ENCODE measurements around the gene ZNF536. TPM values are rescaled to one million over a fixed set of nuclear protein-coding genes. Genes with fewer than 3 reads are reported as not detected.
A peak's percentile ranks its signal among the peaks of the same experiment; 100 is the strongest.

The ZNF536 gene
- total and polyA plus RNA-seq, 2 of the 4 experiments (the other 2 are of a cell fraction) = not detected

DNA sequence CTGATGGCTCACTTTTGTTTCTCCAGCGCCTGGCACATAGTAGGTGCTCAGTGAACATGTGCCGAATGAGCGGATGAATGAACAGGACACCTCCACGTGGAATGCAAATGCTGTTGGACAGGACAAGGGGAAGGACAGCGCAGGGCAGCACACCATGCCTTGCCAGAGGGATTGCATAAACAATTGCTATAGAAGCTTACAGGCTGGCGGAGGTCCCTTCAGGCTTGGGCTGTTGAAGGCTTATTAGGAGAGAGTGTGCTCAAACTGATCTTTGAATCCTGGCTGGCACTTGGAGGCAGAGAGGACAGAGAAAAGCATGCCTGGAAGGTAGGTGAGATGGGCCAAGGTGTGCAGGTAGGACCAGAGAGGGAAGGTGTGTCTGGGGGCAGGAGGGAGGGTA, 35.9 kb upstream of the ZNF536 start:
- H3K4me1 ChIP-seq (ENCODE audit: control insufficient read depth, insufficient read depth, low read length) = no peaks in the 10 kb centered on the region
- H2BK15ac ChIP-seq (ENCODE audit: low read depth, low read length) = no peak overlapping the region
- no peak overlapping the region for H4K5ac ChIP-seq (ENCODE audit: low read depth, low read length)
- H3K14ac ChIP-seq (replicated peaks; ENCODE audit: low read depth, low read length) = no peak overlapping the region
- TF ChIP-seq MAZ (IDR thresholded peaks at IDR 0.05; ENCODE audit: borderline replicate concordance, low read depth, low read length) (no peak), CEBPB (IDR thresholded peaks at IDR 0.05; ENCODE audit: low read depth, low read length) (no peak), BHLHE40 (IDR thresholded peaks at IDR 0.05; ENCODE audit: low read depth, low read length) (no peak), CHD1 (IDR thresholded peaks at IDR 0.05; ENCODE audit: low read depth, low read length) (no peak), MXI1 (IDR thresholded peaks at IDR 0.05; ENCODE audit: borderline replicate concordance, low read depth, low read length) (no peak), NFE2L2 (IDR thresholded peaks at IDR 0.05; ENCODE audit: low read depth, low read length) (no peak), POLR2A (IDR thresholded peaks at IDR 0.05; ENCODE audit: low read depth, low read length) (no peak), FOS (IDR thresholded peaks at IDR 0.05; ENCODE audit: low read depth, low read length) (no peak), RAD21 (IDR thresholded peaks at IDR 0.05; ENCODE audit: low read length) (no peak), RFX5 (IDR thresholded peaks at IDR 0.05; ENCODE audit: low read depth, low read length) (no peak)
- TF ChIP-seq, protein P1, sequence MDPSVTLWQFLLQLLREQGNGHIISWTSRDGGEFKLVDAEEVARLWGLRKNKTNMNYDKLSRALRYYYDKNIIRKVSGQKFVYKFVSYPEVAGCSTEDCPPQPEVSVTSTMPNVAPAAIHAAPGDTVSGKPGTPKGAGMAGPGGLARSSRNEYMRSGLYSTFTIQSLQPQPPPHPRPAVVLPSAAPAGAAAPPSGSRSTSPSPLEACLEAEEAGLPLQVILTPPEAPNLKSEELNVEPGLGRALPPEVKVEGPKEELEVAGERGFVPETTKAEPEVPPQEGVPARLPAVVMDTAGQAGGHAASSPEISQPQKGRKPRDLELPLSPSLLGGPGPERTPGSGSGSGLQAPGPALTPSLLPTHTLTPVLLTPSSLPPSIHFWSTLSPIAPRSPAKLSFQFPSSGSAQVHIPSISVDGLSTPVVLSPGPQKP (IDR thresholded peaks at IDR 0.05; ENCODE audit: borderline replicate concordance, low read depth, low read length) = no peak
- TF ChIP-seq, protein P2, sequence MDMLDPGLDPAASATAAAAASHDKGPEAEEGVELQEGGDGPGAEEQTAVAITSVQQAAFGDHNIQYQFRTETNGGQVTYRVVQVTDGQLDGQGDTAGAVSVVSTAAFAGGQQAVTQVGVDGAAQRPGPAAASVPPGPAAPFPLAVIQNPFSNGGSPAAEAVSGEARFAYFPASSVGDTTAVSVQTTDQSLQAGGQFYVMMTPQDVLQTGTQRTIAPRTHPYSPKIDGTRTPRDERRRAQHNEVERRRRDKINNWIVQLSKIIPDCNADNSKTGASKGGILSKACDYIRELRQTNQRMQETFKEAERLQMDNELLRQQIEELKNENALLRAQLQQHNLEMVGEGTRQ (IDR thresholded peaks at IDR 0.05; ENCODE audit: low read depth, low read length) = no peak
- H3K9me1 ChIP-seq (ENCODE audit: insufficient read depth, low read length) = no peaks in the 10 kb centered on the region
- H4K20me1 ChIP-seq (ENCODE audit: insufficient read depth, low read length) = no peaks in the 10 kb centered on the region
- no peaks in the 10 kb centered on the region for H3K36me3 ChIP-seq (ENCODE audit: control insufficient read depth, insufficient read depth, low read length)
- BruUV-seq (replicated peaks) = no TSS peak
- no peak overlapping the region for H2AK9ac ChIP-seq (replicated peaks; ENCODE audit: low read depth, low read length, poor library complexity)
- H2AFZ ChIP-seq (replicated peaks; ENCODE audit: low read length, poor library complexity) = peak overlapping the region; percentile 48
- dilution Hi-C loops (cut with HindIII; ENCODE audit: low sequenced_read_pairs, unreplicated experiment) = no loop called here
- DNase-seq (no peak), ATAC-seq (ENCODE audit: low read depth) (no peak)
- whole genome bisulfite sequencing, 2 experiments (ENCODE audit: extremely low coverage in 2 of 2, insufficient read length in 1 of 2) = 51% methylated on average over 4 of the region's 6 CpGs; no CpG with 5 or more reads in 1 of the 2 experiments
- H3K79me1 ChIP-seq (ENCODE audit: low read depth in 1 of 2, low read length in 2 of 2) = no peaks in the 10 kb centered on the region
- in situ Hi-C loops (cut with MboI; ENCODE audit: low sequenced_read_pairs) = no loop called here
- no peak overlapping the region for H2BK20ac ChIP-seq (ENCODE audit: low read depth, low read length)
- H2AK5ac ChIP-seq (ENCODE audit: low read depth, low read length) = no peak overlapping the region
- H3K23ac ChIP-seq (ENCODE audit: low read depth, low read length) = no peak overlapping the region
- no peak overlapping the region for H3K4me2 ChIP-seq (ENCODE audit: low read depth, low read length)
- POLR2A ChIA-PET (ENCODE audit: unreplicated experiment) = no interaction called here
- peaks cover 47% of the 10 kb centered on the region for H3K9me3 ChIP-seq (ENCODE audit: control insufficient read depth, insufficient read depth, low read length)
- H2BK120ac ChIP-seq (ENCODE audit: low read depth, low read length) = no peak overlapping the region
- no peak overlapping the region for H3K18ac ChIP-seq (ENCODE audit: low read depth, low read length)
- no peak overlapping the region for H3K4ac ChIP-seq (ENCODE audit: low read depth, low read length)
- no peak overlapping the region for H3K9ac ChIP-seq (ENCODE audit: low read depth, low read length)
- no peak overlapping the region for H4K8ac ChIP-seq (ENCODE audit: low read depth in 2 of 2, low read length in 2 of 2)
- no peak overlapping the region for H4K91ac ChIP-seq (ENCODE audit: insufficient read depth, low read depth, low read length)
- intact Hi-C loops (cut with micrococcal nuclease) = no loop called here
- no peak overlapping the region for H2BK5ac ChIP-seq (ENCODE audit: low read depth, low read length, poor library complexity, severe bottlenecking)
- CTCF ChIA-PET = no interaction called here
- H3K4me3 ChIP-seq (ENCODE audit: insufficient read depth, low read depth, low read length) = no peak overlapping the region
- no peaks in the 10 kb centered on the region for H3K27me3 ChIP-seq (ENCODE audit: control insufficient read depth, insufficient read depth, low read length)
- H3K56ac ChIP-seq (ENCODE audit: extremely low read depth, insufficient read depth, low read length) = no peak overlapping the region
- H3K27ac ChIP-seq (ENCODE audit: insufficient read depth, low read length) = no peak overlapping the region

All from IMR-90 (cell line).